Chondrocyte (in vitro differentiated cells): ENCODE measurements around the gene RINL. TPM values are rescaled to one million over a fixed set of nuclear protein-coding genes. Genes with fewer than 3 reads are reported as not detected.
A peak's percentile ranks its signal among the peaks of the same experiment; 100 is the strongest.

Source experiments
- DNase-seq: peaks from one replicate; pipeline ENCODE4 v3.0.0; 2021; ENCODE audit warnings: mixed read lengths, low spot score
- H3K27ac Mint-ChIP-seq: one replicate; pipeline ENCODE4 v1.8.0; 2021; ENCODE audit warnings: mild to moderate bottlenecking, moderate library complexity, mixed read lengths; ENCODE audit not compliant: unreplicated experiment
- H3K27me3 Mint-ChIP-seq: 2 replicates; pipeline ENCODE4 v1.8.0; 2021; ENCODE audit warnings: low read depth, mixed read lengths
- H3K36me3 Mint-ChIP-seq: 2 replicates; pipeline ENCODE4 v1.8.0; 2021; ENCODE audit warnings: low read depth, mixed read lengths
- H3K4me1 Mint-ChIP-seq: 2 replicates; pipeline ENCODE4 v1.8.0; 2021; ENCODE audit warnings: low read depth, mild to moderate bottlenecking, mixed read lengths
- H3K4me3 Mint-ChIP-seq: one replicate; pipeline ENCODE4 v1.8.0; 2021; ENCODE audit warnings: mild to moderate bottlenecking, moderate library complexity, mixed read lengths; ENCODE audit not compliant: unreplicated experiment
- H3K9me3 Mint-ChIP-seq: 2 replicates; pipeline ENCODE4 v1.8.0; 2021; ENCODE audit warnings: low read depth, mixed read lengths
- CTCF ChIP-seq: fragments of 200-600 bp; sonication (generic); IDR thresholded peaks from 2 replicates; pipeline ENCODE4 v1.5.0; 2021; ENCODE audit warnings: antibody characterized with exemption, mild to moderate bottlenecking, moderate library complexity
- total RNA-seq: library from RNA; stranded (reverse); gene quantifications from 3 replicates; pipeline ENCODE4 v1.2.1, GENCODE V29; 2021

Gene RINL
- total RNA-seq, 1 donor from 2014 or later, result 0.65 TPM

GRCh38 chr19:38920602-38921419, 42.7 kb upstream of the RINL start:
- Mint-ChIP-seq H3K27ac (no peak overlapping the region), H3K27me3 (no peaks in the 10 kb centered on the region), H3K4me1 (no peaks in the 10 kb centered on the region), H3K36me3 (peaks cover 18% of the 10 kb centered on the region), H3K9me3 (no peaks in the 10 kb centered on the region), H3K4me3 (no peak overlapping the region)
- TF ChIP-seq CTCF, result no peak
- DNase-seq, result no peak

GRCh38 chr19:38919837-38920601, 41.9 kb upstream of the RINL start:
- Mint-ChIP-seq H3K4me1 (no peaks in the 10 kb centered on the region), H3K4me3 (no peak overlapping the region), H3K27ac (no peak overlapping the region), H3K9me3 (no peaks in the 10 kb centered on the region), H3K27me3 (no peaks in the 10 kb centered on the region), H3K36me3 (peaks cover 15% of the 10 kb centered on the region)
- no peak for TF ChIP-seq CTCF
- peak; percentile 83 for DNase-seq

- no peak for TF ChIP-seq CTCF
- H3K27me3 Mint-ChIP-seq, result no peaks in the 10 kb centered on the region
- no peak overlapping the region for H3K27ac Mint-ChIP-seq
- H3K36me3 Mint-ChIP-seq, result peaks cover 11% of the 10 kb centered on the region
- no peak overlapping the region for H3K4me3 Mint-ChIP-seq
- no peaks in the 10 kb centered on the region for H3K9me3 Mint-ChIP-seq
- no peaks in the 10 kb centered on the region for H3K4me1 Mint-ChIP-seq
- peak; percentile 89 for DNase-seq
Observed at GRCh38 chr19:38918526-38918925, 40.5 kb upstream of the RINL start.

GRCh38 chr19:38917921-38918491, 39.9 kb upstream of the RINL start:
- Mint-ChIP-seq H3K27ac (no peak overlapping the region), H3K36me3 (peaks cover 11% of the 10 kb centered on the region), H3K4me3 (no peak overlapping the region), H3K4me1 (no peaks in the 10 kb centered on the region), H3K9me3 (no peaks in the 10 kb centered on the region), H3K27me3 (no peaks in the 10 kb centered on the region)
- TF ChIP-seq CTCF, result peak; percentile 35
- DNase-seq, result peak; percentile 76

- Mint-ChIP-seq H3K36me3 (peaks cover 10% of the 10 kb centered on the region), H3K4me3 (no peak overlapping the region), H3K27ac (no peak overlapping the region), H3K4me1 (no peaks in the 10 kb centered on the region), H3K27me3 (no peaks in the 10 kb centered on the region), H3K9me3 (no peaks in the 10 kb centered on the region)
- DNase-seq, result peak; percentile 72
- no peak for TF ChIP-seq CTCF
Observed at GRCh38 chr19:38917516-38917915, 39.4 kb upstream of the RINL start.
